NCI-H1105 treated with DMSO at 0.1 percent for 48 hours (cell line): ENCODE results near the gene CACNG1.
"Not testable (repeated sequence)": the region's sequence is repeated elsewhere in the genome, so short reads cannot be mapped to it uniquely, and the experiment has no call there.

Experiments
- DNase-seq: peaks from one replicate; lab custom pipeline; 2025; lab: John Stamatoyannopoulos, UW

Gene CACNG1

GRCh38 chr17:67079491-67079890 is 35.1 kb downstream of the CACNG1 start:
- no peak for DNase-seq

- no peak for DNase-seq
Observed at GRCh38 chr17:67080804-67081203, 36.5 kb downstream of the CACNG1 start.

- no peak for DNase-seq
Observed at GRCh38 chr17:67082107-67082506, 37.8 kb downstream of the CACNG1 start.

GRCh38 chr17:67085406-67085805 is 41.1 kb downstream of the CACNG1 start:
- no peak for DNase-seq

GRCh38 chr17:67088639-67089038 is 44.3 kb downstream of the CACNG1 start:
- DNase-seq = no peak

GRCh38 chr17:67090341-67090740 is 46.0 kb downstream of the CACNG1 start:
- no peak for DNase-seq

- DNase-seq = no peak
Observed at GRCh38 chr17:67092291-67092690, 47.9 kb downstream of the CACNG1 start.

- not testable (repeated sequence) for DNase-seq
Observed at GRCh38 chr17:67092710-67093109, 48.4 kb downstream of the CACNG1 start.

GRCh38 chr17:67093348-67093747 is 49.0 kb downstream of the CACNG1 start:
- DNase-seq = no peak

- DNase-seq = not testable (repeated sequence)
Observed at GRCh38 chr17:67095291-67095690, 50.9 kb downstream of the CACNG1 start.

- DNase-seq = no peak
Observed at GRCh38 chr17:67095803-67096202, 51.4 kb downstream of the CACNG1 start.

- DNase-seq = no peak
Observed at GRCh38 chr17:67096609-67097008, 52.3 kb downstream of the CACNG1 start.

GRCh38 chr17:67098006-67098405 is 53.7 kb downstream of the CACNG1 start:
- DNase-seq = no peak

- DNase-seq = not testable (repeated sequence)
Observed at GRCh38 chr17:67104641-67105040, 60.3 kb downstream of the CACNG1 start.

GRCh38 chr17:67105213-67105612 is 60.9 kb downstream of the CACNG1 start:
- no peak for DNase-seq
